ENCODE results near the gene COL11A1. TPM values are rescaled to one million over a fixed set of nuclear protein-coding genes. Genes with fewer than 3 reads are reported as not detected.

The COL11A1 gene
- polyA plus RNA-seq, 1 donor from 2014 or later: 4.6 TPM

GRCh38 chr1:102840741-102841140 is 267.6 kb downstream of the COL11A1 start:
- no peaks in the 10 kb centered on the region for H3K9me3 ChIP-seq (ENCODE audit: low read length)
- no peaks in the 10 kb centered on the region for H3K36me3 ChIP-seq (ENCODE audit: insufficient read depth, low read length)
- no peak overlapping the region for H2AFZ ChIP-seq (ENCODE audit: low read depth, low read length)
- H3K4me2 ChIP-seq (ENCODE audit: low read length): no peak overlapping the region
- H3K9ac ChIP-seq (ENCODE audit: low read length): no peak overlapping the region
- H3K4me3 ChIP-seq (ENCODE audit: low read length): no peak overlapping the region
- no peak overlapping the region for H3K27ac ChIP-seq (ENCODE audit: low read length)
- H4K20me1 ChIP-seq (ENCODE audit: insufficient read depth): no peaks in the 10 kb centered on the region
- H3K9me2 ChIP-seq (ENCODE audit: insufficient read depth, low read length): no peaks in the 10 kb centered on the region
- H3K27me3 ChIP-seq (ENCODE audit: insufficient read depth, low read depth, low read length): no peaks in the 10 kb centered on the region
- H3F3A ChIP-seq (ENCODE audit: insufficient read depth, low read length, poor library complexity, severe bottlenecking): no peaks in the 10 kb centered on the region
- H3K79me2 ChIP-seq (replicated peaks; ENCODE audit: insufficient read depth, low read length): no peaks in the 10 kb centered on the region
- TF ChIP-seq MXI1 (conservative IDR thresholded peaks at IDR 0.05; ENCODE audit: poor library complexity, severe bottlenecking): no peak
- TF ChIP-seq EZH2 (IDR thresholded peaks at IDR 0.05; ENCODE audit: borderline replicate concordance, insufficient read depth, low read length, poor library complexity, severe bottlenecking): no peak
- no peak for TF ChIP-seq SMC3 (conservative IDR thresholded peaks at IDR 0.05; ENCODE audit: poor library complexity)
- TF ChIP-seq POLR2AphosphoS5 (IDR thresholded peaks at IDR 0.05): no peak
- TF ChIP-seq EP300 (conservative IDR thresholded peaks at IDR 0.05; ENCODE audit: poor library complexity, severe bottlenecking): no peak
- TF ChIP-seq TAF1 (IDR thresholded peaks at IDR 0.05; ENCODE audit: low read depth): no peak
- TF ChIP-seq REST (IDR thresholded peaks at IDR 0.05; ENCODE audit: borderline replicate concordance): no peak
- TF ChIP-seq RAD21 (conservative IDR thresholded peaks at IDR 0.05): no peak
- no peak for TF ChIP-seq CTCF (IDR thresholded peaks at IDR 0.05; ENCODE audit: poor library complexity, severe bottlenecking)

GRCh38 chr1:102838016-102838415 is 270.3 kb downstream of the COL11A1 start:
- no peak for TF ChIP-seq POLR2AphosphoS5 (IDR thresholded peaks at IDR 0.05)
- no peak for TF ChIP-seq SMC3 (conservative IDR thresholded peaks at IDR 0.05; ENCODE audit: poor library complexity)
- TF ChIP-seq TAF1 (IDR thresholded peaks at IDR 0.05; ENCODE audit: low read depth): no peak
- no peak for TF ChIP-seq RAD21 (conservative IDR thresholded peaks at IDR 0.05)
- no peak for TF ChIP-seq EZH2 (IDR thresholded peaks at IDR 0.05; ENCODE audit: borderline replicate concordance, insufficient read depth, low read length, poor library complexity, severe bottlenecking)
- TF ChIP-seq CTCF (IDR thresholded peaks at IDR 0.05; ENCODE audit: poor library complexity, severe bottlenecking): no peak
- TF ChIP-seq REST (IDR thresholded peaks at IDR 0.05; ENCODE audit: borderline replicate concordance): no peak
- TF ChIP-seq EP300 (conservative IDR thresholded peaks at IDR 0.05; ENCODE audit: poor library complexity, severe bottlenecking): no peak
- TF ChIP-seq MXI1 (conservative IDR thresholded peaks at IDR 0.05; ENCODE audit: poor library complexity, severe bottlenecking): no peak
- H3K36me3 ChIP-seq (ENCODE audit: insufficient read depth, low read length): no peaks in the 10 kb centered on the region
- no peak overlapping the region for H3K9ac ChIP-seq (ENCODE audit: low read length)
- H3K79me2 ChIP-seq (replicated peaks; ENCODE audit: insufficient read depth, low read length): no peaks in the 10 kb centered on the region
- H2AFZ ChIP-seq (ENCODE audit: low read depth, low read length): no peak overlapping the region
- H3K9me2 ChIP-seq (ENCODE audit: insufficient read depth, low read length): no peaks in the 10 kb centered on the region
- H3K27me3 ChIP-seq (ENCODE audit: insufficient read depth, low read depth, low read length): no peaks in the 10 kb centered on the region
- peaks cover 4% of the 10 kb centered on the region for H3K9me3 ChIP-seq (ENCODE audit: low read length)
- H3K4me3 ChIP-seq (ENCODE audit: low read length): no peak overlapping the region
- no peaks in the 10 kb centered on the region for H3F3A ChIP-seq (ENCODE audit: insufficient read depth, low read length, poor library complexity, severe bottlenecking)
- no peak overlapping the region for H3K4me2 ChIP-seq (ENCODE audit: low read length)
- no peak overlapping the region for H3K27ac ChIP-seq (ENCODE audit: low read length)
- H4K20me1 ChIP-seq (ENCODE audit: insufficient read depth): no peaks in the 10 kb centered on the region

Measured in neural cell (in vitro differentiated cells).